ENCODE data around the gene LRRC23. TPM values are rescaled to one million over a fixed set of nuclear protein-coding genes. Genes with fewer than 3 reads are reported as not detected.
A peak's percentile ranks its signal among the peaks of the same experiment; 100 is the strongest.
"Not testable (repeated sequence)": the region's sequence is repeated elsewhere in the genome, so short reads cannot be mapped to it uniquely, and the experiment has no call there.

Gene LRRC23
- total RNA-seq, 1 donor from 2014 or later, result 5.8 TPM

DNA sequence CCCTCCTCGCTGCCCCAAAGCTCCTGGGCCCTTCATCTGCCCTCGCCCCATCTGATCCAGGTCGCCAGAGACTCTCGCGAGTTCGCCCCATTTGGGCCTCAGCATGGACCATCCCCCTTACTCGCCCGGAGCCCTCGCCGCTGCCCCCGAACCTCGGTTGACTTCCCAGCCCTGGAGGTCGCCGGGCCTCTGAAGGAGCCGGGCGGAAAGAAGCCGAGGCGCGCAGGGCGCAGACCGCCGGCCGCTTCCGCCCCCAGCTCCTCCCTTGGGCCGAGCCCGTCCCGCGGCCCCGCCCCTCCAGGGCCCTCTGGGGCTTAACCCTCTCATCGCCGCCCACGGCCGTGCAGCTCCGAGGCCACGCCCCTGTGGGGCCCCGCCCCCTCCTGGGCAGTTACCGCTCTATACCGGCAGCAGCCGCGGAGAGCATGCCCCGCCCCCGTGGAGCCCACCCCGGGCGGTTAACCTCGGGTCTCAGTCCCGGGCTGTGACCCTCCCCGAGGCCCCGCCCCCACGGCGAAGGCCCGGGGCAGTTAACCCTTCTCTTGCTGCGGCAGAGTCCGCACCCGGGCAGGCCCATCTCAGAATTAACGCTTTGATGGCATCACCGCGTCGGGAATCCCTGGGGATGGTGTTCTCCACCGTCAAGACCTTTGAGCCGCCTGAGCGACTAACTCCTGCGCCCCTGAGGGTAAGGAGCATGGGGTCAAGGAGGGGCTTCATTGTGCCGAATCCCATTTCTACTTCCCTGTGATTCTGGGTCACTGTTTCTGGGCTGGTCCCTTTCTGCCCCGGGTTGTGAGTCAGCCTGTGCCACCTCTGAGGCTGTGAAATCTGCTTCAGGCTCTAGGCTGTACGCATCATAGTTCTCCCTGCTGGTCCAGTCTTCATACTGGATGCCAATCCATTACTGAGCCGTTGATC, 31.3 kb upstream of the LRRC23 start, which contains the start of gene SPSB2:
Gene SPSB2, minus strand, starts transcription at position 210 of the 921 bp plus-strand sequence. CDS start 402 bp downstream, outside the sequence.
- peak; percentile 96 for DNase-seq

DNA sequence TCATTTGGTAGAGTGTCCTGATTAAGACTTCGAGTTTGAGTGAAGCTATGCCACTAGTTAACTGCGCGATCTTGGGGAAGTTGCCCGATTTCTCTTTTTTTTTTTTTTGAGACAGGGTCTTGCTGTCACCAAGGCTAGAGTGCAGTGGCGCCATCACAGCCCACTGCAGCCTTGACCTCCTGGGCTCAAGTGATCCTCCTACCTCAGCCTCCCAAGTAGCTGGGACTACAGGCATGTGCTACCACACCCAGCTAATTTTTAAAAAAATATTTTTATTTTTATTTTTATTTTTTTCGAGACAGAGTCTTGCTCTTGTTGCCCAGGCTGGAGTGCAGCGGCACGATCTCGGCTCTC, 30.6 kb upstream of the LRRC23 start:
- DNase-seq, result not testable (repeated sequence)

DNA sequence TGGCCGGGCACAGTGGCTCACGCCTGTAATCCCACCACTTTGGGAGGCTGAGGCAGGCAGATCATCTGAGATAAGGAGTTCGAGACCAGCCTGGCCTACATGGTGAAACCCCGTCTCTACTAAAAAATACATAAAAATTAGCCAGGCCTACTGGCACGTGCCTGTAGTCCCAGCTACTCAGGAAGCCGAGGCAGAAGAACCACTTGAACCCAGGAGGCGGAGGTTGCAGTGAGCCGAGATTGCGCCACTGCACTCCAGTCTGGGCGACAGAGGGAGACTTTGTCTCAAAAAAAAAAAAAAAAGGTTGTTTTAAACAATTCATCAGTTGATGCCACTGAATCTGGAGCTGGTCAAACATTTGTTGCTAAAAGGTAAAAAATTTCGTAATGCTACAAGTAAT, 24.8 kb upstream of the LRRC23 start:
- not testable (repeated sequence) for DNase-seq

DNA sequence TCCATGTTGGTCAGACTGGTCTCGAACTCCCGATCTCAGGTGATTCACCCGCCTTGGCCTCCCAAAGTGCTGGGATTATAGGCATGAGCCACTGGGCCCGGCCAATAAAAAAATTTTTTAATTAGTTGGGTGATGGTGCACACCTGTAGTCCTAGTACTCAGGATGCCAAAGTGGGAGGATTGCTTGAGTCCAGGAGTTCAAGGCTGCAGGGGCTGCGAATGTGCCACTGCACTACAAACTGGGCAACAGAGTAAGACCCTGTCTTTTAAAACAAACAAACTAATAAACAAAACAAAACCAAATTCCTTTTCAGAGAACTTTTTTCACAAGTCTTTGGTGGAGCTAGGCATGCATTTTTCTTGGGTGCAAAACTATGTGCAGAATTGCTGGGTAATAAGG, 21.4 kb upstream of the LRRC23 start:
- no peak for DNase-seq

DNA sequence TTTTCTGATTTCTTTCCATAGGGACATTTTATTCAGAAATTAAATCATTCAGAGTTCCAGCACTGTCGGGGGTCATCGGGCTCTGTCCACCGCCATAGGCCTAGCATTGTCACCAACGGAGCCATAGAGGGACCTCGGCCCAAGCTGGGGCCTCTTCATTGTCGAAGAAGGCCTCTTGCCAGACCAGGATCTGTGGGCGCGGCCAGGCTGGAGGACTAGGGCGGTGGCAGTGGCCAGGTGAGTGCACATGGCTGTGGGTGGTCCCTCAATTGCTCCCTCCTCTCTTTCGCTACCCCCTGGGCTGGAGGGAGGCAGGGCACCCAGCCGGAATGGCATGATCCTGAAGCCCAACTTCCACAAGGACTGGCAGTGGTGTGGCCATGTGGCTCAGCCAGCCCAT, 20.9 kb upstream of the LRRC23 start:
- no peak for DNase-seq

DNA sequence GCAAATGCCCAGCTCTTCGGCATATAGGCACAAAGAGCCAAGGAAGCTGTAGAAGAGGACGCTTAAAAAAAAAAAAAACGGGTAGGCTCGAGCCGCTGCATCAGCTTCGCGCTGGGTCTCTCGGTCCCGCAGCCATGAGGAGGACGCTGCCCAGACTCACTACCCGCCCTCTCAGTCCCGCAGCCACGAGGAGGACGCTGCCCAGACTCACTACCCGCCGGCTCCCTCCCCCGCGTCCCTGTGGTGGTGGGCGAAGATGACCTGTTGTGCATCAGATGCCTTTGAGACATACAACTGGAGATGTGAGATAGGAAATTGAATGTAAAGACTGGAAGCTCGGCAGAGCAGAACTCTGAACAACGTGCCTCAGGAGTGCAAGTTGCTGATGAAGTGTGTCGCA, 20.1 kb upstream of the LRRC23 start:
- no peak for DNase-seq

DNA sequence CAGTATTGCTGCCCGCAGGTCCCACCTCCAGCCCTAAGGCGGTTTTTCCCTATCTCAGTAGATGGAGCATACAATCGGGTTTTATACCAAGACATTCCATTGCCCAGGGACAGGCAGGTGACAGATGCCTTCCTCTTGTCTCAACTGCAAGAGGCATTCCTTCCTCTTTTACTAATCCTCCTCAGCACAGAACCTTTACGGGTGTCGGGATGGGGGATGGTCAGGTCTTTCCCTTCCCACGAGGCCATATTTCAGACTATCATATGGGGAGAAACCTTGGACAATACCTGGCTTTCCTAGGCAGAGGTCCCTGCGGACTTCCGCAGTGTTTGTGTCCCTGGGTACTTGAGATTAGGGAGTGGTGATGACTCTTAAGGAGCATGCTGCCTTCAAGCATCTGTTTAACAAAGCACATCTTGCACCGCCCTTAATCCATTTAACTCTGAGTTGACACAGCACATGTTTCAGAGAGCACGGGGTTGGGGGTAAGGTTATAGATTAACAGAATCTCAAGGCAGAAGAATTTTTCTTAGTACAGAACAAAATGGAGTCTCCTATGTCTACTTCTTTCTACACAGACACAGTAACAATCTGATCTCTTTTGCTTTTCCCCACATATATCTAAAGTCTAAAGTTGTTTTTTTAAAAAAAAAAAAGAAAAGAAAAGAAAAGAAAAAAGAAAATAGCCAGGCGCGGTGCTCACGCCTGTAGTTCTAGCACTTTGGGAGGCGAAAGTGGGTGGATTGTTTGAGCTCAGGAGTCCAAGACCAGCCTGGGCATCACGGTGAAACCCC, 18.2 kb upstream of the LRRC23 start:
- not testable (repeated sequence) for DNase-seq

DNA sequence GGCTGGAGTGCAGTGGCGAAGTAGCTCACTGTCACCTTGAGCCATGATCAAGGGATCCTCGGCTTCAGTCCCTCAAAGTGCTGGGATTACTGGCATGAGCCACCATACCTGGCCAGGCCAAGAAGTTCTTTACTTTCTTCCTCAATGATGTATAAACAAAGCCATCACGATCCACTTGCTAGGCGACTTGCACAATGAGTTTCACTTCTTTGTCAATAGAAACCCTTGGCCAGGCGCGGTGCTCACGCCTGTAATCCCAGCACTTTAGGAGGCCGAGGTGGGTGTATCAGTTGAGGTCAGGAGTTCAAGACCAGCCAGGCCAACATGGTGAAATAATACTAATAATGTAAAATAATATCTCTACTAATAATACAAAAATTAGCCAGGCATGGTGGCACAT, 17.2 kb upstream of the LRRC23 start:
- no peak for DNase-seq

DNA sequence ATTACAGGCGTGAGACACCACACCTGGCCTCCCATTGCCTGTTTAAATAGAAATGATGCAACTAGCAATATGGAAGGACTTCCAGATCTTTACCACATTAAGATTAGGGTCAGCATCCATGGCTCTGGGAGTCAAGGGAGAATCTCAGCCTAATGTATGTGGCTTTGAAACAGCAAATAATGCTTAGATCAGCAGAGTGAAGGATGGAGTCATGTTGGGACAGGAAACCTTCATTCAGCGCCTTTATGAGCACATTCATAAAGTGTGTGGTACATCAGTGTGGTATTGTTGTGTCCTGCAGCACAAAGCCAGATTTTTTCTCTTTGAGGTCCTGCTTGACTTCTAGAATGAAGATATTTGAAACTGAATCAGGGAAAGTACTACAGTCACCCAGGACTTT, 16.3 kb upstream of the LRRC23 start:
- no peak for DNase-seq

DNA sequence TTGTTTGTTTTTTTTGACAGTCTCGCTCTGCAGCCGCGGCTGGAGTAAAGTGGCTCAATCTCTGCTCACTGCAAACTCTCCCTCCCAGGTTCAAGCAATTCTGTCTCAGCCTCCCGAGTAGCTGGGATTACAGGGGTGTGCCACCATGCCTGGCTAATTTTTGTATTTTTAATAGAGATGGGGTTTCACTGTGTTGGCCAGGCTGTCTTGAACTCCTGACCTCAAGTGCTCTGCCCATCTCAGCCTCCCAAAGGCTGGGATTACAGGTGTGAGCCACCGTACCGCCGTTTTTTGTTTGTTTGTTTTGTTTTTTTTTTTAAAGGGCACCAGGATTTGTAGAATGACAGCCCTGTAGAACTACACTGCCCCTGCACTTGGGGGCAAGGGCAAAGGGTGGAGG, 15.8 kb upstream of the LRRC23 start:
- not testable (repeated sequence) for DNase-seq

DNA sequence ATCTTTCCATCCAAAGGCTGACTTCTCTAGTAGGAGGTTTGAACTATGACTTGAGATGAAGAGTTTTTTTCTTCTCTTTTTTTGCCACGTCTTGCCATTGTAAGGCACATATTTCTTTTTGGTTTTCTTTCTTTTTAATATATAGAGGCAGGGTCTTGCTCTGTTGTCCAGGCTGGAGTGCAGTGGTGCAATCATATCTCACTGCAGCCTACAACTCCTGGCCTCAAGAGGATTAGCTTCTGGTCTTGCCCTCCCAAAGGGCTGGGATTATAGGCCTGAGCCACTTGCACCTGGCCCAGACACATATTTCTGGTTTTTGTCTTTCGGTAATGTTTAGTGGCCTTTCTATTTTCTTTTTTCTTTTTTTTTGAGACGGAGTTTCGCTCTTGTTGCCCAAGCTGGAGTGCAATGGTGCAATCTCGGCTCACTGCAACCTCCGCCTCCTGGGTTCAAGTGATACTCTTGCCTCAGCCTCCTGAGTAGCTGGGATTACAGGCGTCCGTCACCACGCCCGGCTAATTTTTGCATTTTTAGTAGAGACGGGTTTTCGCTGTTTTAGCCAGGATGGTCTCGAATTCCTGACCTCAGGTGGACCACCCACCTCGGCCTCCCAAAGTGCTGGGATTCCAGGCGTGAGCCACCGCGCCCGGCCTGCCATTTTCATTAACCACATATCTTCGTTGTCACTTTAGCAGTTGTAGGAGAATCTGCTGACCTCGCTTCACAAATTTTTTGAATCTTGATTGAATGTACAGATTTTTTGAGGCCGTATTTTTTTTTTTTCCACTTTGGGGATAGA, 14.6 kb upstream of the LRRC23 start:
- not testable (repeated sequence) for DNase-seq

DNA sequence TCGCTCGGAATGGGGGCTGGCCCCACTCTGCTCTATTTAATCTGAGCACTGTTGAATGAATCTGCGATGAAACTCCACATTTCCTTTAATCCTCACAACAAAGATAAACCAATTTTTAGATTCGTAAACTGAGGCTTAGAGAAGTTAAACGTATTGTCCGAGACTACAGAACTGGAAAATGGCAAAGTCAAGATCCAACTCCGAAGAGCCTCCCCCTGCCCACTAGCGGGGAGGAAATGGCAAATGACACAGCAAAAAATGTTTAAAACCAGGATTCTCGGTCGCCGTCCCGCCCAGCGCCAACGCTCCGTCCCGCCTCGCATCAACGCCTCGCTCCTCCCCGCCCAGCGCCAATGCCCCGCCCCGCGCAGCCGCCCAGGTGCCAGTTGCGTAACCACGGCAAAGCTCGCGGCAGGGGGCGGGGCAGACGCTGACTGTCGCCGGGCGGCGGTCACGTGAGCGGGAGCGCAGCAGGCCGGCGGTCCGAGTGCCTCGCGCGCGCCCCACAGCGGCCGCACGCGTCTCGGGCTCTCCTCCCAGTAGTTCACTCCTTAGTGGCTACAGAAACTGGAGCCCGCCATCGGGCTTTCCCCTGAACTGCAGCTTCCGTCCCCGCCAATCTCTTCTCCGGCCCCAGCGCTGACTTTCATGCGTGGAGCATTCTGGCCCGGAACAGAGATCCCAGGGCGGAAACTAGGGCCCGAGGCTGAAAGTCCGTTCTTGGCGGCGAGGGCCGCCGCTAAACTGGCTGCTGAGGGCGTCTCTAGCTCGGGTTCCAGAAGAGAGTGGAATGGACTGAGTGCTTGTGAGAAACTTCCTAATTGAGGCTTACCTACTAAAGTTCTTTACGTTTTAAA, 13.6 kb upstream of the LRRC23 start:
- DNase-seq, result peak; percentile 99

DNA sequence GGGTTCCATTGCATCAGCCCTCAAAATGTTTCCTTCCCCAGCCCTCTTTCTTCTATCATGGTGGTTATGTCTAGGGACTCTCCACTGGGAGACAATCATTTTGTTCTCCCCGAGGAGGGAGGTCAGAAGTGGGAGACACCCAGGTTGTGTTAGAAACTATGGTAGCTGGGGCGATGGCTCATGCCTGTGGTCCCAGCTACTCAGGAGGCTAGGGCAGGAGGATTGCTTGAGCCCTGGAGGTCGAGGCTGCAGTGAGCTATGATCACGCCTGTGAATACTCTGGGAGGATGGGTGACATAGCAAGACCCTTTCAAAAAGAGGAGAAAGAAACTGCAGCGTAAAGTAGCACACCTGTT, 13.0 kb upstream of the LRRC23 start:
- no peak for DNase-seq

DNA sequence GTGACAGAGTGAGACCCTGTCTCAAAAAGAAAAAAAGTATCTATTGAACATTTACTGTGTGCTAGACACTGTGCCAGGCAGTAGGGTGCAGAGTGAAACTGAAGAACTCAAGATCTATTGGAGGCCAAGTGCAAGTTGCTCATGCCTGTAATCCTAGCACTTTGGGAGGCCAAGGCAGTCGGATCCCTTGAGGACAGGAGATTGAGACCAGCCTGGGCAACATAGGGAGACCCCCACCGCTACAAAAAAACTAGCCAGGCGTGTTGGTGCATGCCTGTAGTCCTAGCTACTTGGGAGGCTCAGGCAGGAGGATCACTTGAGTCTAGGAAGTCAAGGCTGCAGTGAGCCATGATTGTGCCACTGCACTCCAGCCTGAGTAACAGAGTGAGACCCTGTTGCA, 11.9 kb upstream of the LRRC23 start:
- not testable (repeated sequence) for DNase-seq

DNA sequence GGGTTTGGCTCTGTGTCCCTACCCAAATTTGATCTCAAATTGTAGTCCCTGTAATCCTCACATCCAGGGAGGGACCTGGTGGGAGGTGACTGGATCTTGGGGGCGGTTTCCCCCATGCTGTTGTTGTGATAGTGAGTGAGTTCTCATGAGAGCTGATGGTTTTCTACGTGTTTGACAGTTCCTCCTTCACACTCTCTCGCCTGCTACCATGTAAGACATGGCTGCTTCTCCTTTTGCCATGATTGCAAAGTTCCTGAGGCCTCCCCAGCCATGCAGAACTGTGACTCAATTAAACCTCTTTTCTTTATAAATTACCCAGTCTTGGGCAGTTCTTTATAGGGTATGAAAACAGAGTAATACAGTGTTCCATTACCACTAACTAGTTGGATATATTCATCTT, 10.3 kb upstream of the LRRC23 start:
- no peak for DNase-seq

DNA sequence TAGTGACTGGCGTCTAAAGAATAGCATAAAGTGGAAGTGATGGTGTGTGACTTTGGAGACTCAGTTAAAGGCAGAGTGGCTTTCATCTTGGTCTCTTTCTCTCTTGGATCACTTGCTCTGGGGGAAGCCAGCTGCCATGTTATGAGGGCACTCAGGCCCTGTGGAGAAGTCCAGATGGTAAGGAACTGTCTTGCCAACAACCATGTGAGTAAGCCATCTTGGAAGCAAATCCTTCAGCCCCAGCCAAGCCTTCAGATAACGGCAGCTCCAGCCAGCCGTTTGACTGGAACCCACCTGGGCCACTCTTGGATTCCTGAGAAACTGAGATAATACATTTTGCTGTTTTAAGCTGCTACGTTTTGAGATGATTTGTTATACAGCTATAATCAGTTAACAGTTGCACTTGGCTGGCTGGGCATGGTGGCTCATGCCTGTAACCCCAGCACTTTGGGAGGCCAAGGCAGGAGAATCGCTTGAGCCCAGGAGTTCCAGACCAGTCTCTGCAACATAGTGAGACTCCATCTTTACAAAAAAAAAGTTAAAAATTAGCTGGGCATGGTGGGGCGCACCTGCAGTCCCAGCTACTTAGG, 7.7 kb upstream of the LRRC23 start:
- no peak for DNase-seq

DNA sequence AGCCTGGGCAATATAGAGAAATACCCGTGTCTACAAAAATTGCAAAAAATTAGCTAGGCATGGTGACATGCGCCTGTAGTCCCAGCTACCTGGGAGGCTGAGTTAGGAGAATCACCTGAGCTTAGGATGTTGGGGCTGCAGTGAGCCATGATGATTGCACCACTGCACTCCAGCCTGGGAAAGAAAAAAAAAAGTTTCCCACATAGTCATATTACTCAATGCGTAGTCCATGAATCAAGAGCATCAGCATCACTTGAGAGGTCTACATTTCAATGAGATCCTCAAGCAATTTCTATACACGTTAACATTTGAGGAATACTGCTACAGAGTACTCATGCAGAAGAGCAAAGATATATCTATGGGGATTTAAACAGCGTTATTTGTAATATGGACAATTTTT, 5.2 kb upstream of the LRRC23 start:
- no peak for DNase-seq

DNA sequence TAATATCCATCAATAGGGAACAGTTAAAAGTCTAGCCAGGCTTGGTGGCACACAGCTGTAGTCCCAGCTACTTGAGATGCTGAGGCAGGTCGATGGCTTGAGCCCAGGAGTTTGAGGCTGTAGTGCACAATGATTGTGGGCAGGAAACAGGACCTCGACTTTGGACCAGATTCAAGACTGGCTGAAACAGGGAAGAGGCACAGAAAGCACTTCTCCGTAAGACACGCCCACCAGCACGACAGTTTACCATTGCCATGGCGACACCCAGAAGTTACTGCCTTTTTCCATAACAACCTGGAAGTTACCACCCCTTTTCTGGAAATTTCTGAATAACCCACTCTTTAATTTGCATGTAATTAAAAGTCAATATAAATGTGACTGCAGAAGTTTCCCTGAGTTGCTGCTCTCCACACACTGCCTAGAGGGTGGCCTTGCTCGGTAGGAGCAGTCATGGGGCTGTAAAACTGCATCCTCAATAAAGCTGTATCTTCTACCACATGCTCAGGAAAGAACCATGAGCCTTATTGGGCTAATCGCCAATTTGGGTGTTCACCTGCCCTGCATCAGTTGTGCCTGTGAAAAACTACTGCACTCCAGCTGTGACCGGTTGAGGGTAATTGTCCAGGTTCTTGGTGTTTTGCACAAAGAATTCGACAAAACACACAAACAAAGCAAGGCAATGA, 4.6 kb upstream of the LRRC23 start:
- peak; percentile 88 for DNase-seq

DNA sequence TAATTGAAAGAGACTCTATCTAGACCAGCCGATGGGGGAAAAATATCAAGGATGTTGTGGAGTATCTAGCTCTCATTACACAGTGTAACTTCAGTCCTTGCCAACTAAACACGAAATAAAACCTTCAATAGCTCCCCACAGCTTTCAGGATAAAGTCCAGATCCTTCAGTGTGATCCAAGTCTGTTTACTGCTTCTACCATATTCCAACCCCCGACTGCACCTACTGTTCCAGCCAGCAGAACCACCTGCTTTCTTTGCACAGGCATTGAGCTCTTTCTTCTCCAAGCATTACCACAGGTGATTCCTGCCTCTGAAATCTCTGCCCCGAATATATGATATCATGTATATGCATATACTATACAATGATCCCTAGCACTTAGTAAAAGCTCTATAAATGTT, 2.2 kb upstream of the LRRC23 start:
- no peak for DNase-seq

DNA sequence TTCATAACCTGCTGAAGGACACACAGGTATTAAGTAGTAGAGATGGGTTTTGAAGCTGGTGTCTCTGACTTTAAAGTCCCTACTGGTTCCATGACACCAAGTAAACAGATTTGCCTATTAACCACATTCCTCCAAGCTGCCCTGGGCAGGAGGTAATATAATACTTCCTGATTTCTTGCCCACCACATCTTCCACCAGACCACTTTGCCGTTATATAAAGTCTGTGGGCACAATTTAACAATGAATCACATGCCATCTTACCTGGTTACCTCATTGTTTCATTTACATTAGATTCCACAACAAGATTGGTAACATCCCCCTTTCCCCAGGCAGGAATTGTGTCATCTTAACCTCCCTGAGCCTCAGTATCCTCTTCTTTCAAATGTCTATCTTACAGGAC, 900 bp upstream of the LRRC23 start:
- no peak for DNase-seq

DNA sequence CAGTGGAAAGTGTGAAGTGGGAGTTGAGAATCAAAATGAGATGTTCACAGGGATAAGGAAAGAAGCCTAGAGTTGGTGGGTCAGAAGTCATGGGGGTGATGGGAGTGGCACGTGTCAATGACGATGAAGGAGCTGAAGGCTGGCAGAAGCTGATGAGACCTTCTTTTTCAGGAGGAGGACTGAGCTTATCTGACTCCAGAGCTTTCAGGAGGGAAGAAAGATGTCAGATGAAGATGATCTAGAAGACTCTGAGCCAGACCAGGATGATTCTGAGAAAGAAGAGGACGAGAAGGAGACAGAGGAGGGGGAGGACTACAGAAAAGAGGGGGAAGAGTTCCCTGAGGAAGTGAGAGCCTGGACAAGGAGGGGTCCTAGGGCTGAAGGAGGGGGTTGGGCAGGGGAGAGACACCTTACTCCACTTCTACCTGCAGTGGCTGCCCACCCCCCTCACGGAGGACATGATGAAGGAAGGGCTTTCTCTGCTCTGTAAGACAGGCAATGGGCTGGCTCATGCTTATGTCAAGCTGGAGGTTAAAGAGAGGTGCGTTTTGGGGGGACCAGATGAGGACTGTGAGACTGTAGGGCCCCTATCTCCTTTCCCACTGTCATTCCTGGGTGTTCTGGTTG, 905 bp downstream of the LRRC23 start:
- no peak for DNase-seq
